GM18498 (cell line): ENCODE results near the gene TMTC2.
"Not testable (repeated sequence)": the region's sequence is repeated elsewhere in the genome, so short reads cannot be mapped to it uniquely, and the experiment has no call there.

Experiments
- ATAC-seq: cut with Tn5 transposase; IDR thresholded peaks from one replicate; pipeline ENCODE4 v1.9.1; 2021; ENCODE audit warnings: mild to moderate bottlenecking, moderate library complexity; ENCODE audit not compliant: unreplicated experiment

TMTC2 gene

DNA sequence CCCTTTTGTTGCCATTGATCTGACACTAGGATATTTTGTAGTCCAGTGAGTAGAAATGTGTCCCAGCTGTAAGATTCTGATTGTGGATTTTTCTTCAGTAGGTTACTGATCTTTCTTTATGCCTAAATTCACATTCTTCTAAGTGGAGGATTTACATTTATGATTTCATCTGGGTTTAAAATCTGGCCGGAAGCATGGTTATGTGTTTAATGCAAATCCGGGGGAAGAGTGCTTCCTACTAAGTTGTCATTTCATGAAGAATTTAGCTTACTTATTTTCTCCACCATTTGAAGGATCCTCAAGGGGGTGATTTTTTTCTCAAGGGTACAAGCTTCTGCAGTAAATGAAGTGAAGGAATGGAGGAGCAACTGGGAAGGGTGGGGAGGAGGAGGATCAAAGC is 96.7 kb downstream of the TMTC2 start:
- no peak for ATAC-seq

DNA sequence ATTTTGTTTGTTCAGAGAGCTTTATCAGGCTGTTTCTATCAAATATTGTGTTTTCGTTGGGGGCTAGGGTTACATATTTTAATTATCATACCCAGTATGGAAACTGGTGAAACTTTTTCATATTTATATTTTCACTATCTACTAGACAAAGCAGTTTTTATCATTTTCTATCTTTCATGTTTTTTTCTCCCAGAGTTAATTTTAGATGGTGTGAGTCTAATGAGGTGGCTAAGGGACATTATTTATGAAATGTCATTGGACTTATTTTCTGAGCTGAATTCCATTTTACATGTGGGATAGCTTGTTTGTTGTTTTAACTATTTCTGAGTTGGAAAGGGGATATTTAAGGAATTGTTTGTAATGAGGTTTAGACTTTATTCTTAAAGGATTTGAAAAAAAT is 100.3 kb downstream of the TMTC2 start:
- ATAC-seq: no peak

DNA sequence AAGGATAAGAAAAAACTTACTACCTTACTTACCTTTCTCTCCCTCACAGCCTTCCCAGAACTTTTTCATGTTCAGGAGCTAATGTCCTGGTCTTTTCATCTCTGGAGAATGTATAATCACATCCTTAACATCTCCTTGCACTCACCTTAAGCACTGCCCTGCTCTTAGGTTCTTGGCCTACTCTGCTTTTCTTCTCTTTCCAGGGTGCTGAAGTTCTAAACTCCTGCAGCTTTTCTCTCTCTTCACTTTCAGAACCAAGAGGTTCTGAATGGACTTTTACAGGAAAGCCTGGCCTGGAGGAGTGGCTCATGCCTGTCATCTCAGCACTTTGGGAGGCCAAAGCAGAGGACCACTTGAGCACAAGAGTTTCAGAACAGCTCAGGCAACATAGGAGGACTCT is 101.9 kb downstream of the TMTC2 start:
- ATAC-seq: no peak

DNA sequence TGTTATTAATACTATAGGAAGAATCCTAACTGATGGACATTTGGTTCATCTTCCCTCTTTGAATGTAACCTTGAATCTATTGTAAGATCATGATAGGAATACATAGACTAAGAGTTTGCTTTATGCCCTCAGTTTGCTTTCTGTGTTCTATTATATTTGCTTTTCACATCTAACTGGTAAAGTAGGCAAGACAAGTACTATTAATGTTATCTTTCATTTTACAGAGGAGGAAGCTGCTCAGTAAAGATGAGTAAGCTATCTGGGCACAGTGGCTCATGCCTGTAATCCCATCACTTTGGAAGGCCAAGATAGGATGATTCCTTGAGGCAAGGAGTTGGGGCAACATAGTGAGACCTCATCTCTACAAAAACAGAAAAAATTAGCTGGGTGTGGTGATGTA is 103.0 kb downstream of the TMTC2 start:
- no peak for ATAC-seq

DNA sequence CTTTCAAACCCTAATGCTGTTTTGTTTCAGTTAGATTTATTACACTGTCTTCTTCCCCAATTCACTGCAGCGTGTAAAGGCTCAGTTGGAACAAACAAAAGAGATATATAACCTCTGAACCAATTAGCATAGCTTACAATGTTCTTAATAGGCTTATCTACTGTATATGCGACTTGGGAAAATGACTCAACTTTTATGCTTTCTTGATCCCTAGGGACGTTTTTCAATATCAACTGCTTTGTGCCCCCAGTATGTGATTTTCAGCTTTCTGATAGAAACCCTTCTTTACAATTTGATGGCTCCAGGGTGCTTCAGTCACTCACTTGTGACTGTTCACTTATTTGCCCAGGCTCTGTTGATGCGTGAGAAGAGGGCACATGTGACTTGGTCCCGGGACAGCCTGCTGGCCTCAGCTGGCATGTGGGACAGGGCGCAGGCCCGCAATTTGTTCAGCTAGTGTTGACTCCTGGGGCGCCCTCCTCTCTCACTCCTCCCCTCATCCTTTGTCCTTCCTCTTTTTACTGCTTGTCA is 107.1 kb downstream of the TMTC2 start:
- no peak for ATAC-seq

DNA sequence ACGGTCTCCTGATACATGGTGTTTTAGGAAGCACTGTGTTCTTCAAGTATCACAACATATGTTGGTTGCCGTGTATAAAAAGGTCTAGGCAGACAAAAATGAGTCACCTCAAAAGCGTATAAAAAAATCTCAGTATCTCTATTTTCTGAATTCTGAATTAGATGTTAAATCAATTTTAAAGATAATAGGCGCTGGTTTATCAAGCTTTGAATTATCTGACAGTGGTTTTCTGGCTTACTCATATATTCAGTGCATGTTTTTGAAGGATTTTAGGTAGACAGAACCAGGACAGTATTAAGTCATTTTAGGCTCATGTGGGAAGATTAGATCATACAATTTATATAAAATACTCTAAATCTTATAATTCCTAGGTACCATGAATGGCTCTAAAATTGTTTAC is 110.8 kb downstream of the TMTC2 start:
- ATAC-seq: no peak

DNA sequence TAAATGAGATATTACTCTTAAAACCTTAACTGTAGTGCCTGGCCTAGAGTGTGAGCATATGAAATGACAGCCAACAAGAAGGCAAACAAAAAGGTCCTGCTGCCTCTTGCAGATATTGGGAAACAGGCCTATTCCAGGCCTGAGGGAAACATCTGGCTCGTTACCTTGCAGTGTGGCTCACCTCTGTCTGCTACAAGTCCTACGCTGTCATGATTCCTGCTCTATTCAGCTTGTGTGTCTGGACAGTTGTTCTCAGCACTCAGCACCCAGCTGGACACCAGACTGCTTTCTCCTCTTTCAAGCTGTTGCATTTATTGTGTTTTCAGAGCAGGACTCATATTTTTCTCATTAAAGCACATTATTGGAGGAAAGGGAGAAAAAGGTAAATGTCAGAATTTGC is 113.5 kb downstream of the TMTC2 start:
- no peak for ATAC-seq

DNA sequence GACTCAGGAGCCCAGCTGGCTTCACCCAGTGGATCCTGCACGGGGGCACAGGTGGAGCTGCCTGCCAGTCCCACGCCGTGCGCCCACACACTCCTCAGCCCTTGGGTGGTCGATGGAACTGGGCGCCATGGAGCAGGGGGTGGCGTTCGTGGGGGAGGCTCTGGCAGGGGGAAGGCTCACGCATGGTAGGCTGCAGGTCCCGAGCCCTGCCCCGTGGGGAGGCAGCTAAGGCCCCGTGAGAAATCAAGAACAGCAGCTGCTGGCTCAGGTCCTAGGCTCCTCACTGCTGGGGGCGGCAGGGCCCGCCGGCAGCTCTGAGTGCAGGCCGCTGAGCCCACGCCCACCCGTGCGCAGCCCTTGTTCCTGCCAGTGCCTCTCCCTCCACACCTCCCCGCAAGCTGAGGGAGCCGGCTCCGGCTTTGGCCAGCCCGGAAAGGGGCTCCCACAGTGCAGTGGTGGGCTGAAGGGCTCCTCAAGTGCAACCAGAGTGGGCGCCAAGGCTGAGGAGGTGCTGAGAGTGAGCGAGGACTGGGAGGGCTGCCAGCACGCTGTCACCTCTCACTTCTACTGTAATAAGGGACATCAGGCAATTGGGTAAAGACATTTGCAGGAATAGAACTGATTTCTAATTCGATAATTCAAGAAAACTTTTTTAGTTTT is 115.4 kb downstream of the TMTC2 start:
- no peak for ATAC-seq

DNA sequence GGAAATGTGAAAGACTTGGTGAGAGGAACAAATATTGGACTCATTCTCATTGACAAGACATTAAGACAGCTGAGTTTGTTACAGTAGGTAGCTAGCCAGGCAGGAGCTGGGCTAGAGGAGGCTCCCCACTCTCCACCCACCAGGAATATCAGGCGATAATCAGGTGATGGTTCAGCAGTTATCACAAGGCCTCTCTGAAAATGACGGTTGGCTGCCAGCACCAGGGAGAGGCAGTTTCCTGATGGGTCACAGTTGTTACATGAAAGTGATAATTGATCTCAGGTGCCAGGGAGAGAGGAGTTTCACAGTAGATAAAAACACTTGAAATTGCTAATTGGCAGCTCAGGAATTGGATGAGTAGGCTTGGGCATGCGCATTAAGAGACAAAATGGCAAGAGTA is 116.5 kb downstream of the TMTC2 start:
- no peak for ATAC-seq

DNA sequence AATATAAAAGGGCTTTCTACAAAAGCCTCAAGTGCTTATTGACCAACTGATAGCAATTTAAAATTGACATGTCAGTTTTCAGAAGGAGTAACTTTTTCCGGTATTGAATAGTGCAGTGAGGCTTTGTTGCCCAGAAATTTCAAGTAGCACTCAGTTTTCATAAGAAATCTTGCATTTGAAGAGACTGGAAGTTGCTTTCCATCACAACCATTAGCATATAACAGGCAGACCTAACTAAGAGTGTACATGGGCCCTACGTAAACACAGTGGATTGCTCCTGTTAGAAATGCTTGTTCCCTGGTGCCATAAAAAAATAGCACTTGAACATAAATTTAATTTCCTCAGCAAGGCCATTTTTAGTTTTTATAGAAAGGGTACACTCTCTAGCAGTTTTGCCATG is 117.9 kb downstream of the TMTC2 start:
- ATAC-seq: no peak

DNA sequence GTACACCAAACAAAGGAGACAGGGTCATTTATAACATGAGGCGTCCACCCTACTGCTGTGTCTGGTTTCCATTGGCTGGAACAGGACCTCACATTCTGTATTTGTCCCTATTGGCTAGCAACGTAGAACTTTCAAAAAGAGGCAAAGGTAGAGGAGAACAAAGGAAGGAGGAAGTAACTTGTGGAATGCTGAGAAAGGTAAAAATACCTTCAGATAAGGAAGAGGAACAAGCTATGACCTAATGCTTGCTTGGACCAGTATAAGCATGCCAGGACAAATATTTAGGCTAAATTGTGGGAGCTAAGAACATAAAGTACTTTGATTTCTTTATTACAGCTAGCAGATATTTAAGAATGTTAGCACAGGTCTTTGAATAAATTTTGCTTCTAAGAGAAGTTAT is 118.3 kb downstream of the TMTC2 start:
- ATAC-seq: not testable (repeated sequence)

DNA sequence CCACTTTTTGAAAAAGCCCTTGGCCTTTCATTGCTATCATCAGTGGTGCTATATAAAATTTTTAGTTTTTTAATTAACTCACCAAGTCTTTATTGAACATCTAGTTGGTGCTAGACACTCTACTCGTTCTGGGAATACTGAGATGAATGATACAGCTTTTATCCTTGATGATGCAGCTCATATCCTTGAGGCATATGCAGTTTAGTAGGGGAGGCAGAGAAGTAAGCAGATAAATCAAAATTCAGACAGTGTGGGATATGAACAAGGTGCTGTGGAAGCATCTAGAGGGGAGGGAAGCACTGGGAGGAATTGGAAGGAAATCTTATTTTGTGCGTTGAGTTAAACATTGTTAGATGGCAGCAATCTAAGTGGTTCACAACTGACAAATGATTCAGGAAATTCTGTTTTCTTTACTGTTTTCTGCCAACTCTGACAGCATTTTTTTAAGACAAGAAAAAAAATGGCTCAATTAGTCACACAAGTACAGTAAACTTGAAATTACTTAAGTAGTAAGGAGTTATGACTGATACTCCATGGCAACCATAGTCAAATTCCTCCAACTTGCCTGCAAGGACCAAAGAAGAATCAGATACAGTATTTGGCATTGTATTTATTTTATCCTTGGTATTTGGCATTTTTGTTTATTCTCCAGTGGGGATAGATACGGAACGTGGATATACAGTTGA is 119.2 kb downstream of the TMTC2 start:
- no peak for ATAC-seq

DNA sequence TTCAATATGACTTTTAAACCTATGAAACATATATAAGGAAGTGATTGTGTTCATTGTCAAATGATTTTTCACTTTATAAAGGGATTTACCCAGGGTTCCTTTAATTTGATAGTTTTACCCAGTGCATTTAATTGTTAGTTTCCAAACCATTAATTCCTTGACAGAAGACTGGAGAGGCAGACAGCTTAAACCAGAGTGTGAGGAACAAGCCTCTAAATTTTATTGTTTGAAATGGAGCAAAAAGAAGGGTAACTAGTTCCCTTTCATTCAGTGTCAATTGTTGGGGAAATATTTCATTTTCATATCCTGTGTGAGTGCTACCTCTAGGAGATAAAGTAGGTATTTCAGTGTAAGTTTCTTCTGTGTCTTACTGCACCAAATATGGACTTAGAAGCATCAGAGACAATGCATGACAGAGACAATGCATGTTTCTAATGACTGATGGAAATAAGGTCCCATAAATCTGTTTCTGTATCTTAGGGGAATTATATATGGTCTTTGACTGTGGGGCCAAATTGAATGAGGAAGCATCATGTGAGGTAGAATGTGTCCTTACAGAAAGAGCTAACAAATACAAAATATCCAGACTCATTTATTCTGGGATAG is 120.5 kb downstream of the TMTC2 start:
- ATAC-seq: no peak

DNA sequence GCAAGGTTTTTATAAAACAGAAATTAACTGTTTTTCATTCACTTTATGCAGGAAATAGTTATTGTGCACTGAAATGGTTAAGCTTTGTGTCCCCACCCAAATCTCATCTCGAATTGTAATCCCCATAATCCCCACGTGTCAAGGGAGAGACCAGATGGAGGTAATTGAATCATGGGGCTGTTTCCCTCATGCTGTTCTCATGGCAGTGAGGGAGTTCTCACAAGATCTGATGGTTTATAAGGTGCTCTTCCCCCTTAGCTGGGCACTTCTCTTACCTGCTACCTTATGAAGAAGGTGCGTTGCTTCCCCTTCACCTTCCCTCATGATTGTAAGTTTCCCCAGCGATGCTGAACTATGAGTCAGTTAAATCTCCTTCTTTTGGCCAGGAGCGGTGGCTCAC is 123.9 kb downstream of the TMTC2 start:
- ATAC-seq: no peak

DNA sequence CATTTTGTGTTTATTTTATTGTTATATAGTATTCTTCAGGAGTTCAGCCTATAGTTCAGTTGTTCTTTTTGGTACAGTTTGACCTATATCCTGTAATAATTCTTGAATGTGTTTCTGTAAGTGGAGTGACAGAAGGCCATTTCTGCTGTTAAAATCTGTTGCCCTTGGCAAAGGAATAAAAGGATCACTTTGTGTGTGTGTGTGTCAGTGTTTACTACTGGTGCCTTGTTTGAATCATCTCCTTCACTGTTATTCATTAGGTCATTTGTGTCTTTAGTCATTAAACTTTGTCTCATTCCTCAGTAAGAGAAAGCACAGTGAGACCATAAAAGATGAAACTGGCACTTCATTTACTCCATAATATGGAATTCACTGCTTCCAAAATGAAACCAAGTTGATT is 130.7 kb downstream of the TMTC2 start:
- no peak for ATAC-seq

DNA sequence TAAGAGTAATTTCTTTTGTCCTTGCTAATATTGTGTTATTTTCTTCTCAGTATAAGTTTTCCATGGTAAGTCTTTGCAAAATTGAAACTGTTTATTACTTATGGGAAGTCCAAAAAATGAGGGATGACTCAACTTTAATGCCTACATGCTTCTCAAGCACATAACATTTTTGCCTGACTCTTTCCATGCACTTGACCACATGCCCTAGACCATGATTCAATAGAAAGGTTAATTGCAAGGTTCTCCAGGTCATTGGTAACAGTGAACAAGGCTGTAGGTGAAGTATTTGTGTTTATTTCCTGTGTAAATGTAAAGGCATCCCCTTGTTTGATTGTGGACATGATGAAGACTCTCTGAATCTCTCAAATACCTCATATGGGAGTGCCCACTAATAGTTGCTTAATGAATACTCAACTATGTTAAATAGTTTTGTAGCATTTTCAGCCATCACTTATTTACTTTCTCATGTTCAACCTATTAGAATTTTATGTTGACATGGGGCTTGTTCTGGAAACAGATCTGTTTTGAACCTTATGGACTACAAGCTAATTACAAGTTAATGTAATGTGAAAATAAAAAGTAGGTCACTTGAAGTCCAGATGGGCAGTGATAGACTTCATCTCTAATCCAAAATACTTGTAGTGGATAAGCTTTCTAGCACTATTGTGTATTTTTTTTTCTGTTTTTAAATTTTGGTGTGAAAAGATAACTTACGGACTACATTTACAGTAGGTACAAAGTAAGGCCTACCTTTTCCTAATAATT is 131.7 kb downstream of the TMTC2 start:
- ATAC-seq: no peak

DNA sequence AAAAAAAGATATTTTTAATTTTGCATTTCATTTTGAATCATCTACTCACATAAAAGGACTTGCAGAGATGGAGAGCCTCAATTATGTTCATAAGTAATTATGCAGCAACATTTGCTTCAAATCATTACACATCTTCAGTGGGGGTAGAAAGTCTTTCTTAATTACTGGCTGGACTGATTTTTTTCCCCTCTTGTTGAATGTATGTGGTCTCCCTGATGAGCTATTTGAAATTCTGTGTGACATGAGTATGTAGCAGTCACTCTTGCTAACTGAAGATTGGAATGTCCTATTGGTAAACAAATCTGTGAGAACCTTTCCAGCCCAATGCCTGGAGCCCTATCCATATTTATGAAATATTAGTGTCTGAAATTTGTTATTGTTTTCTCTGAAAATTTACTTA is 139.8 kb downstream of the TMTC2 start:
- no peak for ATAC-seq

DNA sequence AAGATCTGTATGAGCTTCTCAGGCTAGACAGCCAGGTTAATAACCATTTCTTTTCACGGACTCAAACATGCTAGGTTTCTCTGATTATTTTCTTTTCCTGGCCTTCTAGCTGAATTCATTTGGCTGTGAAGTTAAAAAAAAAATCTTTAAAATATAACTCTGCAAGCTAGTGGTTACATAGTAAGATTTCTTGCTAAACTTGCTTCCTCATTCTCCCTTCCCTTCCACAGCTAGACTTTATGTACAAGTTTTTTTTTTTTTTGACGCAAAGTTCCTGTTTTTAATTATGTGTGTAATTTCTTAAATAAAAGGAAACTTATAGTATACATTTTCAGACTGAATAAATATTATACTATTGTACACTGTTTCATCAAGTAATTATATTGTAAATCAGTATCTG is 145.4 kb downstream of the TMTC2 start:
- no peak for ATAC-seq

DNA sequence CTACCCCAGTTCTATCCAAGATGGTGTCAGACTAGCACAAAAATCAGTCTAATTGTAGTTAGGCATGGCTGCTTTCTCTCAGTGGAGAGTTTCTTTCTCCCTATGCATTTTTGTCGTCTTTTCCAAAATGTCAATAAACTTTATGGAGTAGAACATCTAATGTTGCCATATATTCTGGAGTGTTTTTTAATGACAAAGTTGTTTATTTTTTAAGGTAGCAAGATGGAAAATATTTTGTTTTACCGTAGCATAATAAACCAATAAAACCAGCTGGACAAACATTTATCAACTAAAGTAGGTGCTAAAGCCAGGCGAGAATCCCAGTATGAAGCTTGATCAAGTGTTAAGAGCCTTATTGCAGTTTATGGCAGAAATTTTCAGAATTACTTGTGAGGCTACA is 146.3 kb downstream of the TMTC2 start:
- no peak for ATAC-seq

DNA sequence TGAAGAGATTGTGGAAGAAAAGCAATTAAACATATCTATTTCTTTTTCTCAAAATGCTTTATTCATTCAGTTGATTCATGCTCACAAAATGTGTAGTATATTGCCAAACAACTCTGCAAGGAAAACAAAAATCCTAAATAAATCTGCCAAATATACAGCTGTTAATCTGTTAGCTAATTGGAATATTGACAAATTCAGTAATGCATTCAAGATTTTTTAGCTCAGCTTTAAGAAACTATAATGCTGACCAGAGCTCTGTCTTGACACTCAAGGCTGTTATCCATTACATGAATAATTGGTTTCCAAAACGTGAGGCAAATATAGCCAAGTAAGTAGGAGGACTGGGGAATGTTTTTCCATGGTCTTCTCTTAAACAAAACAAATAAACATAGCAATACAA is 146.8 kb downstream of the TMTC2 start:
- ATAC-seq: no peak

DNA sequence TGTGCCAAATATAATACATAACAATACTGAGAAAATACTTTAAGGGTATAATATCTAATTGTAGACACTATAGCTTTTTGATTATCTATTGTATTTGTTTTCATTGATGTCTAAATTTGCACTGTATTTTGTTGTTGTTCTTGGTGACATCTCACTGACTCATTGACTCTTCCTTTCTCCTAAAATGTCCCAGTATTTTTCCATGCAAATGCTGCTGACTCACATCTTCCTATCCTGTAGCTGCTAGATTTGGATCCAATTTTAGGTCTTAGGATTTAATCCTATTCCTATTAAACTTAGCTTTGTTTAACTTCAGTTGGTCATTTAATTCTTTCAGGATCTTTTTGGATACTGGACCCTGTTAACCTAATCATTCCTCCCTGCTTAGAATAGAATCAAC is 148.5 kb downstream of the TMTC2 start:
- no peak for ATAC-seq

DNA sequence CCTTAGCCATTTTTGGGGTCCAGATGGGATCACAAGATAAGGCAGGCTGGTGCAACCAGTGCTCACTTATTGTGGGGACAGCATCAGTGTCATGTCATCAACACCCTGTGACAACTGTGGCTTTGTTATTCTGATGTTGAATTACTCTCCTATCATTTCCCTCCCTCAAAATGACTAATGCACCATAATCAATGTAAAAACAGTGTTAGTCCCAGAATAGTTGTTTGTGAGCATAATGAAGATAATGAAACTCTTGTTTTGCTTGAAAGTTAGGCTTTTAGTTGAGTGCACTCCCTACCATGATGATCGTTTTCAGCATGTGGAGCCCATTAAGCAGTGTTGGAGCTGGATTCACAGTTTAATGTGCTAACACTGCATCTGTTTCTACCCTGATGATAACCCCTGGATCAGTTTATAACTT is 151.4 kb downstream of the TMTC2 start:
- ATAC-seq: no peak
